ENCODE measurements around the gene CADM1.

Gene CADM1

GRCh38 chr11:115502636-115503082, 1.6 kb downstream of the CADM1 start:
- DNase-seq, result no peak
- TF ChIP-seq GATA1 (IDR thresholded peaks at IDR 0.05; ENCODE audit: low read depth, low read length) (no peak), POLR2A (IDR thresholded peaks at IDR 0.05; ENCODE audit: low read length) (no peak)

GRCh38 chr11:115501893-115502589, 2.2 kb downstream of the CADM1 start:
- DNase-seq, result no peak
- TF ChIP-seq GATA1 (IDR thresholded peaks at IDR 0.05; ENCODE audit: low read depth, low read length), result no peak
- TF ChIP-seq POLR2A (IDR thresholded peaks at IDR 0.05; ENCODE audit: low read length), result no peak

GRCh38 chr11:115501502-115501892, 2.7 kb downstream of the CADM1 start:
- DNase-seq, result no peak
- TF ChIP-seq GATA1 (IDR thresholded peaks at IDR 0.05; ENCODE audit: low read depth, low read length) (no peak), POLR2A (IDR thresholded peaks at IDR 0.05; ENCODE audit: low read length) (no peak)

- no peak for TF ChIP-seq GATA1 (IDR thresholded peaks at IDR 0.05; ENCODE audit: low read depth, low read length)
- DNase-seq, result no peak
Measured at GRCh38 chr11:115500547-115501501, 3.4 kb downstream of the CADM1 start.

GRCh38 chr11:115499891-115500290, 4.3 kb downstream of the CADM1 start:
- TF ChIP-seq POLR2A (IDR thresholded peaks at IDR 0.05; ENCODE audit: low read length) (no peak), GATA1 (IDR thresholded peaks at IDR 0.05; ENCODE audit: low read depth, low read length) (no peak)
- no peak for DNase-seq

- TF ChIP-seq POLR2A (IDR thresholded peaks at IDR 0.05; ENCODE audit: low read length) (no peak), GATA1 (IDR thresholded peaks at IDR 0.05; ENCODE audit: low read depth, low read length) (no peak)
- no peak for DNase-seq
Measured at GRCh38 chr11:115499241-115499799, 4.9 kb downstream of the CADM1 start.

GRCh38 chr11:115498354-115498753, 5.9 kb downstream of the CADM1 start:
- no peak for DNase-seq
- TF ChIP-seq GATA1 (IDR thresholded peaks at IDR 0.05; ENCODE audit: low read depth, low read length) (no peak), POLR2A (IDR thresholded peaks at IDR 0.05; ENCODE audit: low read length) (no peak)

- TF ChIP-seq GATA1 (IDR thresholded peaks at IDR 0.05; ENCODE audit: low read depth, low read length), result no peak
- TF ChIP-seq POLR2A (IDR thresholded peaks at IDR 0.05; ENCODE audit: low read length), result no peak
- DNase-seq, result no peak
Measured at GRCh38 chr11:115497303-115497702, 6.9 kb downstream of the CADM1 start.

GRCh38 chr11:115496892-115497291, 7.3 kb downstream of the CADM1 start:
- no peak for TF ChIP-seq POLR2A (IDR thresholded peaks at IDR 0.05; ENCODE audit: low read length)
- no peak for TF ChIP-seq GATA1 (IDR thresholded peaks at IDR 0.05; ENCODE audit: low read depth, low read length)
- no peak for DNase-seq

GRCh38 chr11:115493905-115494304, 10.3 kb downstream of the CADM1 start:
- TF ChIP-seq GATA1 (IDR thresholded peaks at IDR 0.05; ENCODE audit: low read depth, low read length) (no peak), POLR2A (IDR thresholded peaks at IDR 0.05; ENCODE audit: low read length) (no peak)
- DNase-seq, result no peak

- TF ChIP-seq POLR2A (IDR thresholded peaks at IDR 0.05; ENCODE audit: low read length) (no peak), GATA1 (IDR thresholded peaks at IDR 0.05; ENCODE audit: low read depth, low read length) (no peak)
- DNase-seq, result no peak
Measured at GRCh38 chr11:115493488-115493887, 10.7 kb downstream of the CADM1 start.

- TF ChIP-seq GATA1 (IDR thresholded peaks at IDR 0.05; ENCODE audit: low read depth, low read length) (no peak), POLR2A (IDR thresholded peaks at IDR 0.05; ENCODE audit: low read length) (no peak)
- DNase-seq, result no peak
Measured at GRCh38 chr11:115489466-115489865, 14.7 kb downstream of the CADM1 start.

GRCh38 chr11:115488945-115489344, 15.3 kb downstream of the CADM1 start:
- DNase-seq, result no peak
- no peak for TF ChIP-seq POLR2A (IDR thresholded peaks at IDR 0.05; ENCODE audit: low read length)
- no peak for TF ChIP-seq GATA1 (IDR thresholded peaks at IDR 0.05; ENCODE audit: low read depth, low read length)

GRCh38 chr11:115481528-115481927, 22.7 kb downstream of the CADM1 start:
- DNase-seq, result no peak
- TF ChIP-seq GATA1 (IDR thresholded peaks at IDR 0.05; ENCODE audit: low read depth, low read length) (no peak), POLR2A (IDR thresholded peaks at IDR 0.05; ENCODE audit: low read length) (no peak)
